Liver (tissue), 9 donors: ENCODE results near the gene MAB21L4. TPM values are rescaled to one million over a fixed set of nuclear protein-coding genes. Genes with fewer than 3 reads are reported as not detected.

Experiments used
- DNase-seq: peaks from one replicate; pipeline ENCODE4 v3.0.0-alpha.2; 2017; ENCODE audit warnings: low spot score
- H3K27ac ChIP-seq, 2 donors: one replicate each; pipeline ENCODE4 v1.7.0; 2013; ENCODE audit warnings: inconsistent platforms in 2 of 2, low read length in 2 of 2, control low read depth in 1 of 2, low read depth in 1 of 2, mild to moderate bottlenecking in 1 of 2
- H3K27me3 ChIP-seq, 4 donors: one replicate each; pipeline versions ENCODE4 v1.6.1 to v1.7.0; 2013; ENCODE audit warnings: low read length in 3 of 4, inconsistent platforms in 1 of 4, mild to moderate bottlenecking in 1 of 4, moderate library complexity in 1 of 4; ENCODE audit not compliant: control insufficient read depth in 4 of 4, insufficient read depth in 4 of 4
- H3K36me3 ChIP-seq, 4 donors: one replicate each; pipeline versions ENCODE4 v1.6.1 to v1.7.0; 2013; ENCODE audit warnings: low read length in 3 of 4, mild to moderate bottlenecking in 3 of 4, low read depth in 1 of 4, moderate library complexity in 1 of 4; ENCODE audit not compliant: control insufficient read depth in 4 of 4, insufficient read depth in 3 of 4
- H3K4me1 ChIP-seq, 4 donors: one replicate each; pipeline versions ENCODE4 v1.6.1 to v1.7.0; 2013; ENCODE audit warnings: low read length in 3 of 4, mild to moderate bottlenecking in 3 of 4, moderate library complexity in 1 of 4; ENCODE audit not compliant: control insufficient read depth in 4 of 4, insufficient read depth in 4 of 4
- H3K4me3 ChIP-seq, 3 donors: one replicate each; pipeline versions ENCODE4 v1.6.1 to v1.7.0; 2013; ENCODE audit warnings: low read length in 3 of 3, control low read depth in 1 of 3, low read depth in 1 of 3, mild to moderate bottlenecking in 1 of 3
- H3K9ac ChIP-seq, 2 donors: one replicate each; pipeline ENCODE4 v1.7.0; 2013; ENCODE audit warnings: low read length in 2 of 2, mild to moderate bottlenecking in 2 of 2, moderate library complexity in 2 of 2, control low read depth in 1 of 2, low read depth in 1 of 2
- H3K9me3 ChIP-seq, 4 donors: one replicate each; pipeline versions ENCODE4 v1.6.1 to v1.7.0; 2013; ENCODE audit warnings: low read length in 3 of 4; ENCODE audit not compliant: control insufficient read depth in 4 of 4
- EGR1 ChIP-seq, 2 donors: IDR thresholded peaks; 2 replicates each; pipeline ENCODE4 v1.6.1; 2016 to 2018; ENCODE audit warnings: antibody characterized with exemption in 2 of 2, low read depth in 2 of 2
- FOXA2 ChIP-seq: IDR thresholded peaks from 2 replicates; pipeline ENCODE4 v1.6.1; 2016; ENCODE audit warnings: antibody characterized with exemption
- GABPA ChIP-seq, 2 donors: IDR thresholded peaks in 1 of 2; conservative IDR thresholded peaks in 1 of 2; 2 replicates each; pipeline ENCODE4 v1.6.1; 2016; ENCODE audit warnings: antibody characterized with exemption in 2 of 2, mild to moderate bottlenecking in 1 of 2, moderate library complexity in 1 of 2
- HNF4A ChIP-seq, 2 donors: conservative IDR thresholded peaks; 2 replicates each; pipeline ENCODE4 v1.6.1; 2016; ENCODE audit warnings: antibody characterized with exemption in 2 of 2, mild to moderate bottlenecking in 2 of 2
- NR2F2 ChIP-seq: IDR thresholded peaks from 2 replicates; pipeline ENCODE4 v1.6.1; 2016; ENCODE audit warnings: antibody characterized with exemption
- RAD21 ChIP-seq, 2 donors: IDR thresholded peaks; 2 replicates each; pipeline ENCODE4 v1.6.1; 2016; ENCODE audit warnings: antibody characterized with exemption in 2 of 2, mild to moderate bottlenecking in 2 of 2
- RXRA ChIP-seq, 2 donors: IDR thresholded peaks; 2 replicates each; pipeline ENCODE4 v1.6.1; 2017 to 2018; ENCODE audit warnings: antibody characterized with exemption in 2 of 2, mild to moderate bottlenecking in 1 of 2
- SP1 ChIP-seq: IDR thresholded peaks from 2 replicates; pipeline ENCODE4 v1.6.1; 2018; ENCODE audit warnings: antibody characterized with exemption, mild to moderate bottlenecking
- WGBS: extraction: QIAGEN DNeasy Blood & Tissue Kit; methylation state at CpG from one replicate; pipeline ENCODE4 v1.1.7; 2013; 5-methylcytosine and 5-hydroxymethylcytosine counted together
- polyA plus RNA-seq, 2 donors: library from polyadenylated mRNA; stranded (reverse) in 1 of 2; unstranded in 1 of 2; fragments of 200-250 nt in 1 of 2; fragments of >200 nt in 1 of 2; fragmentation: Nextera tagmentation in 1 of 2; extraction: Ambion mirVana in 1 of 2; gene quantifications; one replicate each; pipeline versions ENCODE4 v1.2.1 to v1.2.3, GENCODE V29; 2013 to 2015
- total RNA-seq, 2 donors: library from RNA; depleted of rRNA; stranded (reverse); fragments of >200 nt; gene quantifications; one replicate each; pipeline ENCODE4 v1.2.3, GENCODE V29; 2014
- TF ChIP-seq, protein P1 (sequence below): IDR thresholded peaks from 2 replicates; pipeline ENCODE4 v1.6.1; 2016; ENCODE audit warnings: antibody characterized with exemption
- TF ChIP-seq, protein P2 (sequence below): IDR thresholded peaks from 2 replicates; pipeline ENCODE4 v1.6.1; 2016; ENCODE audit warnings: antibody characterized with exemption
- donor health status: healthy.
- donor health status: healthy.
- donor health status: healthy.
- donor health status: healthy.
- donor health status: healthy.

Gene MAB21L4
- total and polyA plus RNA-seq, 4 donors, result 0.59 to 8.8 (median 1.1) TPM

- 89% methylated on average over 21 of the region's 21 CpGs for WGBS
- no peak for DNase-seq
- TF ChIP-seq RXRA (IDR thresholded peaks at IDR 0.05), result no peak
- Histone ChIP-seq H3K4me3 (no peak overlapping the region), H3K27ac (no peak overlapping the region), H3K27me3 (no peaks in the 10 kb centered on the region), H3K36me3 (no peaks in the 10 kb centered on the region), H3K4me1 (no peaks in the 10 kb centered on the region), H3K9ac (no peak overlapping the region), H3K9me3 (peaks cover 0 to 3% (median 0%) of the 10 kb centered on the region in 4 donors)
Observed at GRCh38 chr2:240932001-240932723, 36.2 kb upstream of the MAB21L4 start.

DNA sequence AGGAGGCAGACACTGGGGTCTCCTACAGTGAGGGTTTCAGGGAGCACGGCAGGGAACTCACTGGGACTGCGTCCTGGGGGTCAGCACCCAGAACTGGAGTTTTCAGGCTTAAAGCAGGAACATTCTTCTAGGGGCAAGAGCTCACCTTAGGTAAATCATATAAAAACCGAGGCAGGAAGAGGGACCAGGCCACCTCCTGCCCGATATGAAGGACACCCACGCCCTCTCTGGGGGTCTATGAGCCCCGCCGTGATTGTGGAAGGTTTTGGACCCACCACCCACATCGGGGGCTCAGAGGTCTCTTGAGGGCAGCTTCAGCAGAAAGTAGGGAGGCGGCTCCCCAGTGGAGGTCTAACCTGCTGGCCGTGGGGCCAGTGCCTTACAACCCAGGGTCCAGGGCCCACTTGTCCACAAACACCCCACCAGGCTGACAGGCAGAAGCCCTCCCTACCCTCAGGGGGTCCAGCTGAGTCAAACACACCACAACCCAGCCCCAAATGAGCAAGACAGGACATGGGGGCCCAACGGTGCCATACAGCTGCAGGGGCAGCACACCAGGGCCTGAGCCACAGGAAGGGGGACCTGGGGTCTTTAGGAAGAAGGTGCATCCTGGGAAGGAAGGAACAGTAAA lies 35.5 kb upstream of the MAB21L4 start:
- H3K36me3 ChIP-seq, result no peaks in the 10 kb centered on the region
- no peak overlapping the region for H3K27ac ChIP-seq
- DNase-seq, result peak; percentile 26
- no peaks in the 10 kb centered on the region for H3K4me1 ChIP-seq
- H3K4me3 ChIP-seq, result no peak overlapping the region
- no peak for TF ChIP-seq NR2F2
- no peak for TF ChIP-seq HNF4A (conservative IDR thresholded peaks at IDR 0.05)
- TF ChIP-seq EGR1 (IDR thresholded peaks at IDR 0.05; ENCODE audit: low read depth in 2 of 2), result no peak
- TF ChIP-seq RAD21 (IDR thresholded peaks at IDR 0.05), result no peak
- TF ChIP-seq GABPA (IDR thresholded peaks at IDR 0.05 in 1 of 2, conservative IDR thresholded peaks at IDR 0.05 in 1 of 2), result no peak
- TF ChIP-seq RXRA (IDR thresholded peaks at IDR 0.05), result no peak
- 83% methylated on average over 11 of the region's 11 CpGs for WGBS
- H3K9me3 ChIP-seq, result peaks cover 0 to under 1% (median 0%) of the 10 kb centered on the region in 4 donors
- no peak overlapping the region for H3K9ac ChIP-seq
- H3K27me3 ChIP-seq, result no peaks in the 10 kb centered on the region

- no peak overlapping the region for H3K4me3 ChIP-seq
- H3K36me3 ChIP-seq, result no peaks in the 10 kb centered on the region
- DNase-seq, result peak; percentile 30
- H3K9ac ChIP-seq, result no peak overlapping the region
- no peaks in the 10 kb centered on the region for H3K27me3 ChIP-seq
- H3K27ac ChIP-seq, result no peak overlapping the region
- H3K9me3 ChIP-seq, result no peaks in the 10 kb centered on the region
- TF ChIP-seq GABPA (IDR thresholded peaks at IDR 0.05 in 1 of 2, conservative IDR thresholded peaks at IDR 0.05 in 1 of 2) (no peak), FOXA2 (no peak), EGR1 (IDR thresholded peaks at IDR 0.05; ENCODE audit: low read depth in 2 of 2) (no peak)
- TF ChIP-seq, protein P1, sequence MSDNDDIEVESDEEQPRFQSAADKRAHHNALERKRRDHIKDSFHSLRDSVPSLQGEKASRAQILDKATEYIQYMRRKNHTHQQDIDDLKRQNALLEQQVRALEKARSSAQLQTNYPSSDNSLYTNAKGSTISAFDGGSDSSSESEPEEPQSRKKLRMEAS, result no peak
- H3K4me1 ChIP-seq, result no peaks in the 10 kb centered on the region
- WGBS, result 89% methylated on average over 26 of the region's 26 CpGs
Observed at GRCh38 chr2:240930631-240931318, 34.8 kb upstream of the MAB21L4 start.

DNA sequence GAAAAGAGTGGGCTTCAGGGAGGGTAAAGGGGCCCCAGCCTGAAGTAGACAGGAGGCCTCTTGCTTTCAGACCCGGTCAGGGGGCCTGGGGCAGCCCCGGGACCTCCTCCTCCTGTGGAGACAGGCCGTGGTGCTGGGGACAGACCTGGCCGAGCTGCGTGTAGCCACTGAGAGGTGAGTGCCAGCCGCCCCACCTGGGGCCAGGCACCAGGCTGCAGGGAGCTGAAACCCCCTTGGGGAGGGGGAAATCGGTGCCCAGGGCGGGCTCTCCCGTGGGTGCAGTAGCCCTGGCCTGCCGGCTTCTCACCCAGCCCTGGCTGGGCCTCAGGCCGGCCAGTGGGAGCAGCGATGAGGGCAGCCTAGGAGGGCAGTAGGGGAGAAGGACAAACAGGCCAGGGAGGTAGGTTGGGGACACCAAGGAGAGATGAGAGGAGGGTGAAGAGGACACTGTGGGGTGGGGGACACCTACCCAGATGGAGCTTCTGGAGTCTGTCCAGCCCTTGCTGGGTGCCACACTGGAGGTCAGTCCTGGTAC lies 34.2 kb upstream of the MAB21L4 start:
- H3K4me3 ChIP-seq, result no peak overlapping the region
- DNase-seq, result peak; percentile 30
- H3K9me3 ChIP-seq, result no peaks in the 10 kb centered on the region
- 94% methylated on average over 12 of the region's 12 CpGs for WGBS
- no peak overlapping the region for H3K27ac ChIP-seq
- H3K9ac ChIP-seq, result no peak overlapping the region
- TF ChIP-seq NR2F2 (no peak), SP1 (no peak)
- TF ChIP-seq, protein P2, sequence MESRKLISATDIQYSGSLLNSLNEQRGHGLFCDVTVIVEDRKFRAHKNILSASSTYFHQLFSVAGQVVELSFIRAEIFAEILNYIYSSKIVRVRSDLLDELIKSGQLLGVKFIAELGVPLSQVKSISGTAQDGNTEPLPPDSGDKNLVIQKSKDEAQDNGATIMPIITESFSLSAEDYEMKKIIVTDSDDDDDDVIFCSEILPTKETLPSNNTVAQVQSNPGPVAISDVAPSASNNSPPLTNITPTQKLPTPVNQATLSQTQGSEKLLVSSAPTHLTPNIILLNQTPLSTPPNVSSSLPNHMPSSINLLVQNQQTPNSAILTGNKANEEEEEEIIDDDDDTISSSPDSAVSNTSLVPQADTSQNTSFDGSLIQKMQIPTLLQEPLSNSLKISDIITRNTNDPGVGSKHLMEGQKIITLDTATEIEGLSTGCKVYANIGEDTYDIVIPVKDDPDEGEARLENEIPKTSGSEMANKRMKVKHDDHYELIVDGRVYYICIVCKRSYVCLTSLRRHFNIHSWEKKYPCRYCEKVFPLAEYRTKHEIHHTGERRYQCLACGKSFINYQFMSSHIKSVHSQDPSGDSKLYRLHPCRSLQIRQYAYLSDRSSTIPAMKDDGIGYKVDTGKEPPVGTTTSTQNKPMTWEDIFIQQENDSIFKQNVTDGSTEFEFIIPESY, result no peak
- H3K27me3 ChIP-seq, result no peaks in the 10 kb centered on the region
- H3K36me3 ChIP-seq, result no peaks in the 10 kb centered on the region
- H3K4me1 ChIP-seq, result no peaks in the 10 kb centered on the region
